ENCODE results near the gene HLTF. TPM values are rescaled to one million over a fixed set of nuclear protein-coding genes. Genes with fewer than 3 reads are reported as not detected.

Gene HLTF
- total and polyA plus RNA-seq, 8 donors: 2.3 to 17.5 (median 11.0) TPM

- 100% methylated on average over 1 of the region's 1 CpG for WGBS, 2 donors
- Histone ChIP-seq H3K4me3 (no peak overlapping the region), H3K27me3 (no peaks in the 10 kb centered on the region), H3K27ac (no peak overlapping the region), H3K4me1 (no peaks in the 10 kb centered on the region), H3K36me3 (peaks cover 0 to 20% (median 0%) of the 10 kb centered on the region in 3 donors), H3K9me3 (no peaks in the 10 kb centered on the region)
- FAIRE-seq (no peak), ATAC-seq (no peak), DNase-seq (no peak)
- intact Hi-C loops (cut with DNase I): no loop called here
- TF ChIP-seq CTCF (IDR thresholded peaks at IDR 0.05): no peak
Measured at GRCh38 chr3:149058198-149058597, 28.1 kb downstream of the HLTF start.

DNA sequence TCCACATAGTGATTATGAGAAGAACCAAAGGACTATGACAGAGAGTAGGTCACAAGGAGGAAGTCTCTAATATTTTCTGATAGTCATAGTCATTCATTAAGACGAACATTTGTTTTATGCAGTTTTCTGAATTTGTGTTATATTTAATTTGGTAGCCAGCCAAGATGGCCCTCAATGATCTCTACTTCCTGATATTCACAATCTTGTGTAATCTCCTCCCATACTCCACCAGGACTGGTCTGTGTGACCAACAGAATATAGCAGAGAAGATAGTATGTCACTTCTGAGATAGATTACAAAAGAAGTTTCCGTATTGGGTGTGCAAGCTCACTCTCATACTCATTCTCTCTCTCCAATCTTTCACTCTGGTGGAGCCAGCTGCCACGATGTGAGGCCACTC lies 30.8 kb downstream of the HLTF start:
- H3K36me3 ChIP-seq: peaks cover 0 to 16% (median 0%) of the 10 kb centered on the region in 3 donors
- no peak for TF ChIP-seq CTCF (IDR thresholded peaks at IDR 0.05)
- WGBS, 2 donors: 70 to 71% methylated on average over 3 of the region's 3 CpGs
- no peaks in the 10 kb centered on the region for H3K4me1 ChIP-seq
- intact Hi-C loops (cut with DNase I): no loop called here
- no peaks in the 10 kb centered on the region for H3K9me3 ChIP-seq
- DNase-seq (no peak), FAIRE-seq (no peak), ATAC-seq (no peak)
- no peaks in the 10 kb centered on the region for H3K27me3 ChIP-seq
- H3K4me3 ChIP-seq: no peak overlapping the region
- no peak overlapping the region for H3K27ac ChIP-seq

DNA sequence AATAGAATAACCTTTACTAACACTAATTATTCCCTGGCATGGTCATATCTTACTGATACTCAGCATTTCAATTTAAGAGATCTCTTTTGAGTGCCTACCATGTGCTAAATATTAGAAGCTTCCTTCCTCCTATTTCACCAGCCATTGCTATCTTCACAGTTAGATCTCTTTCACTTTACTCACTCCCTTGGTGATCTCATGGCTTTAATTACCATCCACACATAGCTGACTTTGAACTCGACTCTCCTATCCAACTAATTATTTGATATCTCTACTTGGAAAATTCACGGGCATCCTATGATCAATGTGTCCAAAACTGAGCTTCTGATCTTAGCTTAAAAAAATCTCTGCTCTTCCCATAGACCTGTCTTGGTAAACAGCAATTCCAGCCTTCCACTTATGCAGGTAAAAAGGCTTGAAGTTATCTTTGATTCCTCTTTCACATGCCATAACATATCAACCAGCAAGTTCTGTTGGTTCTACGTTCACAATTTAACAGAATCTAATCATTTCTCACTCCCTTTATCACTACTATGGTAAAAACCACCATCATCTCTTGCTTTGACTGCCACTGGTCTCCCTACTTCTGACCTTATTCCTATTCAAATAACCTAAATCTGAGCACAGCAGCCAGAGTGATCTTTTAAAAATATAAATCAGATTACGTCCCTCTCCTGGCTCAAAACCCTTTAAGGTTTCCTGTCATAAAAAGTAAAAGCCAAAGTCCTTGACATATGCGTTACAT lies 41.8 kb downstream of the HLTF start:
- no peak for TF ChIP-seq CTCF (IDR thresholded peaks at IDR 0.05)
- peaks cover 0 to 7% (median 3%) of the 10 kb centered on the region in 3 donors for H3K36me3 ChIP-seq
- H3K27ac ChIP-seq: no peak overlapping the region
- WGBS, 2 donors: 85 to 92% methylated on average over 5 of the region's 5 CpGs
- intact Hi-C loops (cut with DNase I): no loop called here
- no peak for ATAC-seq
- no peaks in the 10 kb centered on the region for H3K9me3 ChIP-seq
- H3K27me3 ChIP-seq: no peaks in the 10 kb centered on the region
- no peak for FAIRE-seq
- H3K4me1 ChIP-seq: peaks cover 0 to 4% (median 0%) of the 10 kb centered on the region in 3 donors
- DNase-seq: no peak
- no peak overlapping the region for H3K4me3 ChIP-seq

DNA sequence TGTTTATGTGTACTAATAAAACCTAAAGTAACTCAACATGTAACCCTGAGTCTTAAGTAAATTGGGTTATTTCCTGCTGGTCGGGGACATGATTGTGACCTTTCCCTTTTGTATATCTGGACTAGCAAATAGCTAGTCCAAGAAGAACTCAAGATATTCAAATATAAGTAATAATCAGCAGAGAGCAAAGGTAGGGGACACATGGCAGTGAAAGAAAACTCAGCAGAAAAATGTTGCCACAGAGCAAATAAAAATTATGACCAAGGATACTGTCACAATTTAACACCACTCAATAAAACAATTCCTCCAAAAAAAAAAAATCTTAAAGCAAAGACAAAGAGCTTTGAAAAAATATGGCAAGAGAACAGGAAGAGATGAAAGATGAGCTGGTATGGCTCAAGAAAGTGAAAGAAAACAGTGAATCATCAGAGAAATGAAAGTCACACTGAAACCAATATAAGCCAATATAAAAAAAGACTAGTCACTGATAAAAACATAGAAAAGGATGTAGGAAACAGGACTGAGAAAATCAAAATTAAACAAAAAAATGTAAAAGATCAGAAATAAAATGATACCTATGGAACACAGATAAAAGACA lies 43.4 kb downstream of the HLTF start:
- H3K9me3 ChIP-seq: no peaks in the 10 kb centered on the region
- ATAC-seq (peak in 1 of 4 donors; percentile 11), DNase-seq (no peak), FAIRE-seq (no peak)
- no peaks in the 10 kb centered on the region for H3K27me3 ChIP-seq
- no peak for TF ChIP-seq CTCF (IDR thresholded peaks at IDR 0.05)
- no peak overlapping the region for H3K27ac ChIP-seq
- 27 to 56% methylated on average over 1 of the region's 1 CpG for WGBS, 2 donors
- peaks cover 0 to 15% (median 0%) of the 10 kb centered on the region in 3 donors for H3K36me3 ChIP-seq
- peaks cover 0 to 4% (median 0%) of the 10 kb centered on the region in 3 donors for H3K4me1 ChIP-seq
- intact Hi-C loops (cut with DNase I): no loop called here
- no peak overlapping the region for H3K4me3 ChIP-seq

GRCh38 chr3:149038322-149038721 lies 48.0 kb downstream of the HLTF start:
- Histone ChIP-seq H3K27me3 (no peaks in the 10 kb centered on the region), H3K36me3 (peaks cover 0 to 19% (median 0%) of the 10 kb centered on the region in 3 donors), H3K9me3 (no peaks in the 10 kb centered on the region), H3K4me3 (no peak overlapping the region), H3K27ac (no peak overlapping the region), H3K4me1 (peaks cover 0 to 4% (median 0%) of the 10 kb centered on the region in 3 donors)
- ATAC-seq: peak in 1 of 4 donors; percentile 38
- intact Hi-C loops (cut with DNase I): no loop called here
- FAIRE-seq: no peak
- no peak for TF ChIP-seq CTCF (IDR thresholded peaks at IDR 0.05)
- WGBS, 2 donors: 71 to 83% methylated on average over 2 of the region's 2 CpGs
- DNase-seq: no peak

All from pancreas (tissue), 10 donors.